ENCODE measurements around the gene SBSN.
A peak's percentile ranks its signal among the peaks of the same experiment; 100 is the strongest.

Gene SBSN

GRCh38 chr19:35528218-35529038 is at the start of gene SBSN:
TSS of gene SBSN (minus strand) at chr19:35528311. CDS start at chr19:35528281, 30 bp downstream.
- H3K4me3 ChIP-seq (ENCODE audit: low read depth, low read length) = no peak within 1 kb of the TSS
- peak; percentile 57 for DNase-seq (ENCODE audit: low read depth)

DNA sequence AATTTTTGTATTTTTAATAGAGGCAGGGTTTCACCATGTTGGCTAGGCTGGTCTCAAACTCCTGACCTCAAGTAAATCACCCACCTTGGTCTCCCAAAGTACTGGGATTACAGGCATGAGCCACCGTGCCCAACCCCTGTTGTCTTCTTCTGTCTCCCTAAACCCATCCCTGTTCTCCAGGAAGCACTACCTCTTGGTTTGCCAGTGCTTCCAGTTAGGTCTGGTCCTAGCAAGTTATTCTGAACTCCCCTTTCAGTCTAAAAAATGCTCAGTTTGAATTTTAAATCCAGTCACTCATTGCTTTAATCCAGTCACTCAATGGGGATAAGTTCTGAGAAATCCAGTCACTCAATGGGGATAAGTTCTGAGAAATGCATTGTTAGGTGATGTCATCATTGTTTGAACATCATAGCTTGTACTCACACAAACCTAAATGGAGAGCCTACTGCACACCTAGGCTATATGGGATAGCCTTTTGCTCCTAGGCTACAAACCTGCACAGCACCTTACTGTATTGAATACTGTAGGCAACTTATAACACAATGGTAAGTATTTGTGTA is 43.4 kb upstream of the SBSN start:
- H3K4me3 ChIP-seq (ENCODE audit: low read depth, low read length) = no peak overlapping the region

DNA sequence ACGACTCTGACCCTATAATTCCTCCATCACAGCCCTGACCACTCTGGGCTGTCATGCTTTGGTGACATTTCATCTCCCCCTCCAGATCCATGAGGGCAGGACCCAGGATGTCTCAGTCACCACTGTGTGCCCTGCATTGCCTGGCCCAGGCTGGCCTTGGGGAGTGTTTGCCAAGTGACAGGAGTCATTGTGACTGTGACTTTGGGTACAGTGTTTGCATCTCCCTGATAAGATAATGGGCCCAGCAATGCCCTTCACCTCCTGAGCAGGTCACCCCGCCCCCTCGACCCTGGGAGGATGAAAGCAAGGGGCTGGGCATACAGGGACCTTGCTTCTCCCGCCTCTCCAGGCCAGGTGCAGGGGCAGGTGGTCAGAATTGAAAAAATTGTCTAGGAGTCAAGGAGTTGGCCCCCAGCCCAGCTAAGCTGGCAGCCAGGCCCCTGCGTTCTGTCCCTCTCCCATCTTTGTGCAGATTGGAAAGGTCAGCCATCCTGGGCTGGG is 41.2 kb upstream of the SBSN start:
- no peak for DNase-seq (ENCODE audit: low read depth)
- H3K4me3 ChIP-seq (ENCODE audit: low read depth, low read length) = no peak overlapping the region

More for the DNA sequence above, 43.4 kb upstream of the SBSN start:
- no peak for DNase-seq (ENCODE audit: low read depth)

DNA sequence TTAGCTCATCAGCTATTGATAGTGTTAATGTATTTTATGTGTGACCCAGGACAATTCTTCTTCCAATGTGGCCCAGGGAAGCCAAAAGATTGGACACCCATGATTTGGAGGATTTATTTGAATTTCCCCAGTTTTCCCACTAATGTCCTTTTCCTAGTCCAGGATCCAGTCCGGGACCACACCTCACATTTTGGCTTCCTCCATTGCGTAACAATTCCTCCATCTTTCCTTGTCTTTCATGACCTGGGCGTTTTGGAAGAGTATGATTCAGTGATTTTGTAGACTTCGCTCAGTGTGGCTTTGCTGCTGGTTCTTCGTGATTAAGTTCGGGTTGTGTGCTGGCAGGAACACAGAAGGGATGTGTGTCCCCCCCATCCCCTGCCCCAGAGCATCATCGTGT is 38.6 kb upstream of the SBSN start:
- DNase-seq (ENCODE audit: low read depth) = no peak
- no peak overlapping the region for H3K4me3 ChIP-seq (ENCODE audit: low read depth, low read length)

DNA sequence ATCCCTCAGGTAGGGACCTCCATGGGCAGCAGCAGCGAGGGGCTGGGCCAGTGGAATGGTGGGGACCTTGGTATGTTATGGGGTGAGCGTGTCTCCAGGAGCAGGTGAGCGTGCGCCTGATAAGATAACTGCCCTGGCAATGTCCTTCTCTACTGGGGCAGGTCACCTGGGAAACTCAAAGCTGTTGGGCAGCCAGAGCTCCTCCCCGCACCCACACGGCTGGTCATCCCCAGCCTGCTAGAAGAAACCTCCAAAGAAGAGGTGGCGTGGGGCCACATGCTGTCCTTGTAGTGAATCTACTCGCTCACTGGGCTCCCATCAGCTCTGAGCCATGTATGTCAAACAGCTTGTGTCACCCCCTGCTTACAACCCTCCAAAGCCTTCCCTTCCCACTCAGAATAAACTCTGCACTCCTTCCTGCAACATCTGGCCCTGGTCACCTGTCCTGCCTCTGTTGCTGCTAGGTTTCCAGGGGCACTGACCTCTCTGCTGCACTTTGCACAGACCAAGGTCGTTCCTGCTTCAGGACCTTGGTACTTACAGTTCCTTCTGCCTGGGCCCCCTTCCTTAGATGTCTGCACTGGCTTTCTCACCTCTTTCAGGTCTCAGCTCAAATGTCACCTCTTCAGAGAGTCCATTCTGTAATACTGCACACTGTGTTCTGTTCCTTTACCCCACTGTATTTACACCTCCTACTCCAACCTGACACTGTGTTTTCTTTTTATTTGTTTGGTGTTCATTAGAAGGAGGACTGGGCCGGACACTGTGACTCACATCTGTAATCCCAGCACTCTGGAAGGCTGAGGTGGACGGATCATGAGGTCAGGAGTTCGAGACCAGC is 37.1 kb upstream of the SBSN start:
- no peak for DNase-seq (ENCODE audit: low read depth)
- H3K4me3 ChIP-seq (ENCODE audit: low read depth, low read length) = no peak overlapping the region

GRCh38 chr19:35563207-35563829 is 35.2 kb upstream of the SBSN start, which contains the start of gene ATP4A:
TSS of gene ATP4A (minus strand) at chr19:35563658. CDS start at chr19:35563629, 29 bp downstream.
- no peak for DNase-seq (ENCODE audit: low read depth)
- H3K4me3 ChIP-seq (ENCODE audit: low read depth, low read length) = no peak within 1 kb of the TSS

GRCh38 chr19:35562776-35563175 is 34.7 kb upstream of the SBSN start:
- no peak overlapping the region for H3K4me3 ChIP-seq (ENCODE audit: low read depth, low read length)

GRCh38 chr19:35562336-35562735 is 34.2 kb upstream of the SBSN start:
- no peak overlapping the region for H3K4me3 ChIP-seq (ENCODE audit: low read depth, low read length)
- DNase-seq (ENCODE audit: low read depth) = no peak

More at GRCh38 chr19:35562776-35563175, 34.7 kb upstream of the SBSN start:
- no peak for DNase-seq (ENCODE audit: low read depth)

DNA sequence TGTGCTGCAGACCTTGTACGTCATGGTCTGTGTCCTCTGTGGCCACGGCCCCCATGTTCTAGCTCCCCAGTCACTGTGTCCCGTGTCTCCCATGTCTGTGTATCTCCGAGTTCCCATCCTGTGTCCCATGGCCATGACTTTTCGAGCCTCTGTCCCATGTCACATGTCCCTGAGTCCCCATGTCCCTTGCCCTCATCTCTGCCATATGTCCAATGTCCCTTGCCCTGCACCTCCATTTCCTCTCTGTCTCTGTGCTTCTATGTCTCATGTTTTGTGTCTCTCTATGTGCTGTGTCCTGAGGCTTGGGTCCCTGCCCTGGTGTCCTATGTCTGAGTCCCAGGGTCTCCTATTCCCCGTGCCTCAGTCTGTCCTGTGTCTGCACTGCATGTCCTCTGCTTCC is 33.3 kb upstream of the SBSN start:
- no peak for DNase-seq (ENCODE audit: low read depth)

GRCh38 chr19:35560677-35561076 is 32.6 kb upstream of the SBSN start:
- H3K4me3 ChIP-seq (ENCODE audit: low read depth, low read length) = no peak overlapping the region
- no peak for DNase-seq (ENCODE audit: low read depth)

More for the DNA sequence above, 33.3 kb upstream of the SBSN start:
- no peak overlapping the region for H3K4me3 ChIP-seq (ENCODE audit: low read depth, low read length)

- DNase-seq (ENCODE audit: low read depth) = no peak
- H3K4me3 ChIP-seq (ENCODE audit: low read depth, low read length) = no peak overlapping the region
Measured at GRCh38 chr19:35560271-35560670, 32.2 kb upstream of the SBSN start.

- no peak overlapping the region for H3K4me3 ChIP-seq (ENCODE audit: low read depth, low read length)
- DNase-seq (ENCODE audit: low read depth) = no peak
Measured at GRCh38 chr19:35559781-35560180, 31.7 kb upstream of the SBSN start.

- H3K4me3 ChIP-seq (ENCODE audit: low read depth, low read length) = no peak overlapping the region
- DNase-seq (ENCODE audit: low read depth) = no peak
Measured at GRCh38 chr19:35559281-35559659, 31.2 kb upstream of the SBSN start.

GRCh38 chr19:35558400-35559280 is 30.5 kb upstream of the SBSN start:
- H3K4me3 ChIP-seq (ENCODE audit: low read depth, low read length) = peak overlapping the region; percentile 49
- no peak for DNase-seq (ENCODE audit: low read depth)

DNA sequence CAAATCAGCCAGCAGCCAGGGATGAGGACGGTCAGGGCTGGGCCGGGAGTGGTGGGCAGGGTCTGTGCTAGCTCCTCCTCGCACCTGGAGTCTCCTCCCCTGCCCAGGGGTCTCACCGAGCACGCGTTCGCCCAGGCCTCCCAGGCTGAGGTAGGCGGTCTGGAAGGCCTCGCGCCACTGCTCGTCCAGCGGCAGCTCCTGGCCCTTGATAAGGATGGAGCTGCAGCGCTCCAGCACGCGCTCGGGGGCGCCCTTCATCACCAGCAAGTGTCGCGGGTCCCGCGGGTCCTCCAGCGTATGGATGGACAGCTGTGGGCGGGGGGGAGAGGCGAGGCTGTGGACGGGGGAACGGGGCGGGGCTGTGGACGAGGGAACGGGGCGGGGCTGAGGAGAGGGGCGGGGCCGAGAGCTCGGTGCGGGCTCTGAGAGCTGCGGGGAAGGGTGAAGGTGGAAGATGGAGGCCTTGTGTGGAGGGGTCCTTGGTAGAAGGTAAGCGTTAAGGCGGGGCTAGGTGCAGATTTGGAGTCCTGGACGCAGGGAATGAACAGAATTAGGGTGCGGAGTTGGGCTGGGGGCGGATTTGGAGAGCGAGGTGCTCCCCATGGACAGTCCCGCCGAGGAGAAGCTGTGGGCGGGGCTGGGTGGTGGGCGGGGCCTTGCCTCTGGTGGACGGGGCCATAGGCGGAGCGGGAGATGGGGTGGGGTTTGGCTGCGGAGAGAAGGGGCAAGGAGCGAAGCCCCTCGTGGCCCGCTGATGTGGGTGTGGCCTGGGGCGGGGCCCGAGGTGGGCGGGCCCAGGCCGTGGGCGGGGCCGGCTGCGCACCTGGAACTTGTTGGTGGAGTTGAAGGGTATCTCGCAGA is 29.7 kb upstream of the SBSN start:
- DNase-seq (ENCODE audit: low read depth) = no peak
- H3K4me3 ChIP-seq (ENCODE audit: low read depth, low read length) = peak overlapping the region; percentile 49

DNA sequence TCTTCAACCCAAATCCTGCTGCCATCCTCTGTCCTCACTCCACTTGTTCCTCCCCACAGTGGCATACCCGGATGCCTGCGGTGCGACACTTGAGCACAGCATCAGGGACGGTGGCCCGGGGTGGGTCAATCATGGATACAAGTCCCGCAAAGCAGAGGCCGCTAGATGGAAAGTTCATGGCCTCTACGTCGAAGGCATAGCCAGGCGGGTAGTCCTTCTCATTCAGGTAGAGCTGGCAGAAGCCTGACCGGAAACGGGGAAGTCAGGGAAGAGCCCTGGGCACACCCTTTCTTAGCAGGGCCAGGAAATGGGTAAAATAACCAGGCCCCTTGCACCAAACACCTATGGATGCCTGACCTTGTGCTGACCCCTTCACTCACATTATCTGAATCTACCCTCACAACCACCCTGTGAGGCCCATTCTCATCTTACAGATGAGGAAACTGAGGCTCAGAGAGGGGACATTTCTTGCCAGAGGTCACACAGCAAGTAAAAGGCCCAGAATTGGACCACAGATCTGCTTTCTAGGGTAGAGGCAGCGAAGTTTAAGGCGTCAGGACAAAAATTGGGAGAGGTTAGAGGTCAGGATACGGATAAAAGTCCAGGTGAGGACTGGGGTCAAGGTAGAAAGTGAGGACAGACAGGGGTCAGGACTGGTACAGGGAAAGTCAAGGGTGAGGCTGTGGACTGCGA is 28.9 kb upstream of the SBSN start:
- H3K4me3 ChIP-seq (ENCODE audit: low read depth, low read length) = no peak overlapping the region
- no peak for DNase-seq (ENCODE audit: low read depth)

GRCh38 chr19:35556025-35556590 is 28.0 kb upstream of the SBSN start:
- no peak for DNase-seq (ENCODE audit: low read depth)
- H3K4me3 ChIP-seq (ENCODE audit: low read depth, low read length) = no peak overlapping the region

Data from skeletal muscle cell (primary cell).